ENCODE results near the gene MFSD2A. TPM values are rescaled to one million over a fixed set of nuclear protein-coding genes. Genes with fewer than 3 reads are reported as not detected.

The MFSD2A gene
- total RNA-seq (2022): 2.2 TPM in 2 replicates
- percentile 42 among the genes with signal in this experiment for Bru-seq, nascent RNA
- percentile 49 among the genes with signal in this experiment for BruChase-seq, experiment 1, labeled RNA remaining after a 2-hour chase
- percentile 50 among the genes with signal in this experiment for BruChase-seq, experiment 2, labeled RNA remaining after a 6-hour chase
- long read RNA-seq, partial matches to known transcripts: 0 of 2 reads
- long read RNA-seq, other reads (novel, unspliced or antisense): 1 of 2 reads

DNA sequence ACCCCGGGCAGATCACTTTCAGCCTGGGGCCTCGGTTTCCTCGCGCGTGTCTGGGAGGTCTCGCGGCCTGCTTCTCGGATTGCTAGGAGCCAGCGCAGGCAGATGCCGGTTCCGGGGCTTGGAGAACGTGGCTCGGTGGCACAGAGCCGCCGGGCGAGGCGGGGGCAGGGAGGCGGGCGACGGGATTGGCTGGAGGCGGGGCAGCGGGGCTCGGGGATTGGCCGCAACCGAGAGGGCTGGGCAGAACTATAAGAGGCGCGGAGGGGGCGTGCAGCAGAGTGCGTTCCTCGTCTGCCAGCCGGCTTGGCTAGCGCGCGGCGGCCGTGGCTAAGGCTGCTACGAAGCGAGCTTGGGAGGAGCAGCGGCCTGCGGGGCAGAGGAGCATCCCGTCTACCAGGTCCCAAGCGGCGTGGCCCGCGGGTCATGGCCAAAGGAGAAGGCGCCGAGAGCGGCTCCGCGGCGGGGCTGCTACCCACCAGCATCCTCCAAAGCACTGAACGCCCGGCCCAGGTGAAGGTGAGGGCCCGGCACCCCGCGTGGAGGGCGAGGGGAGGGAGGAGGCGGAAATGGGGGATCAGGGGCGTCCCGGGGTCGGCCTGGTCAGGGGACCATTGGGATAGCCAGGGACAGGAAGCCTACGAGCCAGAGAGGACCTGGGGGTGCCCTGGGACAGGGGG is at the start of gene MFSD2A:
TSS of gene MFSD2A (plus strand) at position 276 of the 677 bp plus-strand sequence. CDS start at position 424, 148 bp downstream.
- Mint-ChIP-seq H3K4me1 (ENCODE audit: low read depth, unreplicated experiment) (no peaks in the 10 kb centered on the region), H3K27ac (ENCODE audit: unreplicated experiment) (no peak within 1 kb of the TSS), H3K4me3 (ENCODE audit: unreplicated experiment) (peak within 1 kb of the TSS; percentile 78), H3K36me3 (ENCODE audit: insufficient read depth, unreplicated experiment) (no peaks in the 10 kb centered on the region), H3K27me3 (ENCODE audit: insufficient read depth, unreplicated experiment) (peaks cover 2% of the 10 kb centered on the region), H3K9me3 (ENCODE audit: unreplicated experiment) (no peaks in the 10 kb centered on the region)
- Histone ChIP-seq H3K27me3 (replicated peaks; ENCODE audit: control insufficient read depth, insufficient read depth, low read length) (no peaks in the 10 kb centered on the region), H3K4me1 (no peaks in the 10 kb centered on the region), H3K4me3 (ENCODE audit: low read depth, low read length) (peak within 1 kb of the TSS; percentile 41), H3K36me3 (ENCODE audit: control insufficient read depth, insufficient read depth, low read length) (no peaks in the 10 kb centered on the region), H3K9me3 (no peaks in the 10 kb centered on the region)
- intact Hi-C loops (cut with micrococcal nuclease; ENCODE audit: unreplicated experiment): no loop called here
- CTCF ChIA-PET: interaction anchor here (1.9 kb wide), 1 partner anchor 36 kb away, joined by 14 read pairs; no protein-coding TSS in a partner anchor
- POLR2A ChIA-PET: no interaction called here
- BruUV-seq (replicated peaks): no TSS peak
- DNase-seq: peak; percentile 85 to 86
- TF ChIP-seq, protein P1, sequence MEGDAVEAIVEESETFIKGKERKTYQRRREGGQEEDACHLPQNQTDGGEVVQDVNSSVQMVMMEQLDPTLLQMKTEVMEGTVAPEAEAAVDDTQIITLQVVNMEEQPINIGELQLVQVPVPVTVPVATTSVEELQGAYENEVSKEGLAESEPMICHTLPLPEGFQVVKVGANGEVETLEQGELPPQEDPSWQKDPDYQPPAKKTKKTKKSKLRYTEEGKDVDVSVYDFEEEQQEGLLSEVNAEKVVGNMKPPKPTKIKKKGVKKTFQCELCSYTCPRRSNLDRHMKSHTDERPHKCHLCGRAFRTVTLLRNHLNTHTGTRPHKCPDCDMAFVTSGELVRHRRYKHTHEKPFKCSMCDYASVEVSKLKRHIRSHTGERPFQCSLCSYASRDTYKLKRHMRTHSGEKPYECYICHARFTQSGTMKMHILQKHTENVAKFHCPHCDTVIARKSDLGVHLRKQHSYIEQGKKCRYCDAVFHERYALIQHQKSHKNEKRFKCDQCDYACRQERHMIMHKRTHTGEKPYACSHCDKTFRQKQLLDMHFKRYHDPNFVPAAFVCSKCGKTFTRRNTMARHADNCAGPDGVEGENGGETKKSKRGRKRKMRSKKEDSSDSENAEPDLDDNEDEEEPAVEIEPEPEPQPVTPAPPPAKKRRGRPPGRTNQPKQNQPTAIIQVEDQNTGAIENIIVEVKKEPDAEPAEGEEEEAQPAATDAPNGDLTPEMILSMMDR (IDR thresholded peaks at IDR 0.05; ENCODE audit: insufficient read depth in 1 of 2, low read depth in 1 of 2, low read length in 1 of 2, severe bottlenecking in 1 of 2, unreplicated experiment in 1 of 2): no peak

DNA sequence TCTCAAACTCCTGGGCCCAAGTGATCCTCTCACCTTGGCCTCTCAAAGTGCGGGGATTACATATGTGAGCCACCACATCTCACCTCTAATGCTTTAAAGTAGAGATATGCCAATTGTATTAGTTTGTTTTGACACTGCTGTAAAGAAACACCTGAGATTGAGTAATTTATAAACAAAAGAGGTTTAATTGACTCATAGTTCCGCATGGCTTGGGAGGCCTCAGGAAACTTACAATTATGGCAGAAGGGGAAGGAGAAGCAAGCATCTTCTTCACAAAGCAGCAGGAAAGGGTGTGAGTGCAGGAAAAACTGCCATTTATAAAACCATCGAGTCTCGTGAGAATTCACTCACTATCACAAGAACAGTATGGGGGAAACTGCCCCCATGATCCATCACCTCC is 49.8 kb upstream of the MFSD2A start:
- Histone ChIP-seq H3K4me1 (no peaks in the 10 kb centered on the region), H3K27me3 (replicated peaks; ENCODE audit: control insufficient read depth, insufficient read depth, low read length) (no peaks in the 10 kb centered on the region), H3K9me3 (peaks cover 8% of the 10 kb centered on the region; the same call in 1 of the 2 replicates), H3K4me3 (ENCODE audit: low read depth, low read length) (no peak overlapping the region), H3K36me3 (ENCODE audit: control insufficient read depth, insufficient read depth, low read length) (no peaks in the 10 kb centered on the region)
- Mint-ChIP-seq H3K4me3 (ENCODE audit: unreplicated experiment) (no peak overlapping the region), H3K9me3 (ENCODE audit: unreplicated experiment) (peaks cover 24% of the 10 kb centered on the region), H3K4me1 (ENCODE audit: low read depth, unreplicated experiment) (no peaks in the 10 kb centered on the region), H3K36me3 (ENCODE audit: insufficient read depth, unreplicated experiment) (peaks cover 12% of the 10 kb centered on the region), H3K27me3 (ENCODE audit: insufficient read depth, unreplicated experiment) (no peaks in the 10 kb centered on the region), H3K27ac (ENCODE audit: unreplicated experiment) (no peak overlapping the region)
- intact Hi-C loops (cut with micrococcal nuclease; ENCODE audit: unreplicated experiment): no loop called here
- BruUV-seq (replicated peaks): no TSS peak
- TF ChIP-seq, protein P1 (IDR thresholded peaks at IDR 0.05; ENCODE audit: insufficient read depth in 1 of 2, low read depth in 1 of 2, low read length in 1 of 2, severe bottlenecking in 1 of 2, unreplicated experiment in 1 of 2): no peak
- ChIA-PET POLR2A (no interaction called here), CTCF (no interaction called here)
- no peak for DNase-seq

DNA sequence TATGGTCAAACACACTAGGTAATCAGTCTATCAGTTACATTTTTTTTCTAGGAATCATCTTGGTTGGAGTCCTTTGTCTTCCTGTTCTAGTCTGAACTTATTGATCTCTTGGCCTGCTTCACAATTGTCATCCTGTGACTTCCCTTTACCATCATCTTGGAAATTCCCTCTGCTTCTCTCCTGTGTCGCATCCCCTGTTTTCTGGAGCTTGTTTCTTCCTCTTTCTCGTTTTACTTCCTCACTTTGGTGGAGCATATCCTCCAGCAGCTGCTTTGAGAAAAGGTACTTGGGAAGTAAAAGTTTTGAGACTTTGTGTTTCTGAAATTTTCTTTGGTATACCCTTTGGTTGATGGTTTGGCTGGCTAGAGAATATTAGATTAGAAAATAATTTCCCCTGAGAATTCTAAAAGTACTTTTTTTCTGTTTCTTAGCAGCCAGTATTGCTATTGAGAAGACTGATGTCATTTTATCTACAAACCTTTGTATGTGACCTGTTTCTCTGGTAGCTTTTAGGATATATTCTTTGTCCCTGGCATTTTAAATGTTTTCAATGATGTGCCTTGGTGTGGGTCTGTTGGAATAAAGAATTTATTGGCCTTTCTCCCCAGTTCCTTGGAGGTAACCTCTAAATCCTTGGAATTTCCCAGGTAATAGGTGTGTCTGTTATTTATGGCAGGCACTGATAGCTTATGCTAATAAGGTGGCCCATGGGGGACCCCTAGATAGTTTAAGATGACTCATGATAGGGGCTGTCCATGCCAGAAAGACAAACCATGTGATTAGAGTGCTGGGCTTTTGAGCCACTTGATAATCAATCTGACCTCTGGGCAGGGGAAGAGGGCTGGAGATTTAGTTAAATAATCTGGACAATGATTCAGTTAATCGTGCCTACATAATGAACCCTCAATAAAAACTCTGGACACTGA is 47.2 kb upstream of the MFSD2A start:
- intact Hi-C loops (cut with micrococcal nuclease; ENCODE audit: unreplicated experiment): no loop called here
- Histone ChIP-seq H3K27me3 (replicated peaks; ENCODE audit: control insufficient read depth, insufficient read depth, low read length) (no peaks in the 10 kb centered on the region), H3K36me3 (ENCODE audit: control insufficient read depth, insufficient read depth, low read length) (no peaks in the 10 kb centered on the region), H3K4me3 (ENCODE audit: low read depth, low read length) (no peak overlapping the region), H3K4me1 (no peaks in the 10 kb centered on the region), H3K9me3 (peaks cover 8% of the 10 kb centered on the region; the same call in 1 of the 2 replicates)
- Mint-ChIP-seq H3K36me3 (ENCODE audit: insufficient read depth, unreplicated experiment) (peaks cover 6% of the 10 kb centered on the region), H3K4me3 (ENCODE audit: unreplicated experiment) (no peak overlapping the region), H3K27ac (ENCODE audit: unreplicated experiment) (no peak overlapping the region), H3K27me3 (ENCODE audit: insufficient read depth, unreplicated experiment) (no peaks in the 10 kb centered on the region), H3K9me3 (ENCODE audit: unreplicated experiment) (peaks cover 25% of the 10 kb centered on the region), H3K4me1 (ENCODE audit: low read depth, unreplicated experiment) (no peaks in the 10 kb centered on the region)
- no TSS peak for BruUV-seq (replicated peaks)
- DNase-seq: no peak
- TF ChIP-seq, protein P1 (IDR thresholded peaks at IDR 0.05; ENCODE audit: insufficient read depth in 1 of 2, low read depth in 1 of 2, low read length in 1 of 2, severe bottlenecking in 1 of 2, unreplicated experiment in 1 of 2): no peak
- CTCF ChIA-PET: no interaction called here
- POLR2A ChIA-PET: no interaction called here
